ENCODE results near the gene SHOC2. TPM values are rescaled to one million over a fixed set of nuclear protein-coding genes. Genes with fewer than 3 reads are reported as not detected.

SHOC2 gene
- total and polyA plus RNA-seq, 2 of the 8 experiments (the other 6 are each of a cell fraction or from before 2014, with no cell fraction given) = 7.6 to 28.2 TPM

DNA sequence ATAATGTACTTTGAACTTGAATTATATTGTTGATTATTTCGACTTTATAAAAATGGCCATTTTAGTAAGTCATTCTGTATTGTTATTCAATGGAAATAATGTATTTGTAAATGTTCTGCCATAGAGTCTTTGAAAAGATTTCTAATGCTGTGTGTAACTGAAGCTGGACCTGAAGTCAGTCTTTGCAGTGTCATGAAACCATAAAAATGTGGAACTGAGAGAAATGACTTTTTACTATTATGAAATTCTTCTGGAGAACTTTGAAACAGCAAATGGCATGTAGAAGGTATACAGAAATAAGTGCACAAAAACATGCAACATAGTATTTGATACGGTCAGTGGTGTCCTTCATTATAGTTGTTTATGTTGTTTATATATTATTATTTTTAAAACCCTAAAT lies 97.7 kb downstream of the SHOC2 start:
- Histone ChIP-seq H4K5ac (ENCODE audit: insufficient read length, low read depth, low read length) (no peak overlapping the region), H3K14ac (ENCODE audit: insufficient read length) (no peak overlapping the region), H3K9ac (replicated peaks in 1 of 4; ENCODE audit: extremely low read depth in 1 of 4, low read depth in 3 of 4, low read length in 3 of 4) (no peak overlapping the region), H3K36me3 (ENCODE audit: control insufficient read depth in 2 of 4, insufficient read depth in 4 of 4, low read length in 3 of 4) (peaks cover 0 to 4% (median 2%) of the 10 kb centered on the region in 4 experiments; a peak in 2 of 8 replicates), H4K20me1 (replicated peaks in 1 of 2; ENCODE audit: control insufficient read depth in 1 of 2, insufficient read depth in 2 of 2, low read length in 2 of 2) (no peaks in the 10 kb centered on the region), H2BK12ac (ENCODE audit: low read depth, low read length) (no peak overlapping the region), H3K79me1 (ENCODE audit: low read depth, low read length) (no peaks in the 10 kb centered on the region), H3K56ac (replicated peaks; ENCODE audit: insufficient read length, low read depth, low read length) (no peak overlapping the region), H2AK5ac (ENCODE audit: low read depth, low read length) (no peak overlapping the region), H3K27ac (ENCODE audit: low read depth, low read length) (no peak overlapping the region), H3K4ac (replicated peaks; ENCODE audit: insufficient read length, low read depth, low read length) (no peak overlapping the region), H2BK20ac (ENCODE audit: low read length) (no peak overlapping the region), H2AFZ (ENCODE audit: low read length) (no peak overlapping the region), H4K91ac (replicated peaks; ENCODE audit: insufficient read length, low read length) (no peak overlapping the region), H2BK5ac (ENCODE audit: low read depth, low read length) (no peak overlapping the region), H3K4me3 (ENCODE audit: extremely low read depth in 1 of 4, insufficient read depth in 2 of 4, low read depth in 3 of 4, low read length in 4 of 4) (no peak overlapping the region), H2BK15ac (ENCODE audit: low read length) (no peak overlapping the region), H3K23me2 (ENCODE audit: low read depth, low read length) (no peaks in the 10 kb centered on the region), H2BK120ac (replicated peaks; ENCODE audit: low read depth, low read length) (no peak overlapping the region), H3K27me3 (replicated peaks in 1 of 4; ENCODE audit: control insufficient read depth in 3 of 4, extremely low read depth in 1 of 4, insufficient read depth in 3 of 4, low read length in 3 of 4) (no peaks in the 10 kb centered on the region), H3K9me3 (ENCODE audit: insufficient read depth in 2 of 2, low read depth in 1 of 2, low read length in 1 of 2) (0 out of 4 replicates have a peak, but pooled peaks cover 0 to 4% of the 10 kb centered on the region in 2 experiments), H3K23ac (ENCODE audit: insufficient read length) (no peak overlapping the region), H4K8ac (ENCODE audit: extremely low read depth, insufficient read depth, low read length) (no peak overlapping the region), H3K18ac (ENCODE audit: extremely low read depth, low read length) (no peak overlapping the region), H3K79me2 (ENCODE audit: control insufficient read depth in 1 of 2, insufficient read depth in 2 of 2, low read length in 2 of 2) (no peaks in the 10 kb centered on the region), H3K4me2 (ENCODE audit: insufficient read depth in 1 of 2, low read depth in 2 of 2, low read length in 2 of 2) (no peak overlapping the region), H3K4me1 (replicated peaks in 1 of 4; ENCODE audit: control insufficient read depth in 3 of 4, insufficient read depth in 4 of 4, low read length in 3 of 4) (no peaks in the 10 kb centered on the region)
- CTCF ChIA-PET (ENCODE audit: partially characterized antibody) = no interaction called here
- POLR2A ChIA-PET (ENCODE audit: partially characterized antibody) = no interaction called here
- no peak for FAIRE-seq
- no peak for TF ChIP-seq TCF12 (IDR thresholded peaks at IDR 0.05; ENCODE audit: low read depth, low read length)
- TF ChIP-seq SIRT6 (IDR thresholded peaks at IDR 0.05; ENCODE audit: low read length) = no peak
- no peak for TF ChIP-seq KDM5A (IDR thresholded peaks at IDR 0.05; ENCODE audit: low read length)
- TF ChIP-seq, protein P1, sequence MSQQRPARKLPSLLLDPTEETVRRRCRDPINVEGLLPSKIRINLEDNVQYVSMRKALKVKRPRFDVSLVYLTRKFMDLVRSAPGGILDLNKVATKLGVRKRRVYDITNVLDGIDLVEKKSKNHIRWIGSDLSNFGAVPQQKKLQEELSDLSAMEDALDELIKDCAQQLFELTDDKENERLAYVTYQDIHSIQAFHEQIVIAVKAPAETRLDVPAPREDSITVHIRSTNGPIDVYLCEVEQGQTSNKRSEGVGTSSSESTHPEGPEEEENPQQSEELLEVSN (IDR thresholded peaks at IDR 0.05) = no peak
- no peak for TF ChIP-seq SP1 (IDR thresholded peaks at IDR 0.05; ENCODE audit: low read depth, low read length)
- TF ChIP-seq CREB1 (IDR thresholded peaks at IDR 0.05) = no peak
- no peak for TF ChIP-seq EGR1 (IDR thresholded peaks at IDR 0.05; ENCODE audit: borderline replicate concordance, low read depth, low read length)
- no peak for TF ChIP-seq GABPA (IDR thresholded peaks at IDR 0.05; ENCODE audit: borderline replicate concordance, insufficient read depth, low read length)
- TF ChIP-seq, protein P2, sequence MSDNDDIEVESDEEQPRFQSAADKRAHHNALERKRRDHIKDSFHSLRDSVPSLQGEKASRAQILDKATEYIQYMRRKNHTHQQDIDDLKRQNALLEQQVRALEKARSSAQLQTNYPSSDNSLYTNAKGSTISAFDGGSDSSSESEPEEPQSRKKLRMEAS (IDR thresholded peaks at IDR 0.05) = no peak
- TF ChIP-seq CTBP2 (IDR thresholded peaks at IDR 0.05; ENCODE audit: borderline replicate concordance, insufficient read depth, insufficient read length, low read length) = no peak
- TF ChIP-seq JUND (IDR thresholded peaks at IDR 0.05; ENCODE audit: low read length) = no peak
- DNase-seq (ENCODE audit: low read depth in 1 of 2, low spot score in 2 of 2) = no peak
- WGBS, 2 experiments (ENCODE audit: extremely low coverage in 1 of 2, insufficient coverage in 1 of 2, insufficient read length in 1 of 2, insufficient replicate concordance in 2 of 2, low coverage in 1 of 2, low lambda C conversion rate in 2 of 2, missing lambda C conversion rate in 1 of 2) = 55% methylated on average over 2 of the region's 2 CpGs; no CpG with 5 or more reads in 1 of the 2 experiments

Measured in H1 (cell line).